GM13976 (cell line): ENCODE results near the gene SLC1A2.

Experiments used
- DNase-seq: peaks from one replicate; pipeline ENCODE4 v3.0.0; 2012; ENCODE audit warnings: low spot score
- in situ Hi-C: fragments of 300-500 bp; cut with MboI; formaldehyde crosslinking; loops from one replicate; pipeline ENCODE4 v1.12.0; 2022; ENCODE audit warnings: low sequenced_read_pairs, mixed read lengths, inconsistent platforms; ENCODE audit not compliant: unreplicated experiment
- TF ChIP-seq, protein P1 (sequence below): IDR thresholded peaks from 2 replicates; pipeline ENCODE4 v1.5.1; 2012; ENCODE audit warnings: borderline replicate concordance, mild to moderate bottlenecking; ENCODE audit not compliant: insufficient read depth; ENCODE audit errors: extremely low read depth, missing control alignments, control extremely low read depth

SLC1A2 gene

GRCh38 chr11:35381709-35382322 lies 37.5 kb downstream of the SLC1A2 start:
- in situ Hi-C loops = no loop called here
- no peak for DNase-seq
- TF ChIP-seq, protein P1, sequence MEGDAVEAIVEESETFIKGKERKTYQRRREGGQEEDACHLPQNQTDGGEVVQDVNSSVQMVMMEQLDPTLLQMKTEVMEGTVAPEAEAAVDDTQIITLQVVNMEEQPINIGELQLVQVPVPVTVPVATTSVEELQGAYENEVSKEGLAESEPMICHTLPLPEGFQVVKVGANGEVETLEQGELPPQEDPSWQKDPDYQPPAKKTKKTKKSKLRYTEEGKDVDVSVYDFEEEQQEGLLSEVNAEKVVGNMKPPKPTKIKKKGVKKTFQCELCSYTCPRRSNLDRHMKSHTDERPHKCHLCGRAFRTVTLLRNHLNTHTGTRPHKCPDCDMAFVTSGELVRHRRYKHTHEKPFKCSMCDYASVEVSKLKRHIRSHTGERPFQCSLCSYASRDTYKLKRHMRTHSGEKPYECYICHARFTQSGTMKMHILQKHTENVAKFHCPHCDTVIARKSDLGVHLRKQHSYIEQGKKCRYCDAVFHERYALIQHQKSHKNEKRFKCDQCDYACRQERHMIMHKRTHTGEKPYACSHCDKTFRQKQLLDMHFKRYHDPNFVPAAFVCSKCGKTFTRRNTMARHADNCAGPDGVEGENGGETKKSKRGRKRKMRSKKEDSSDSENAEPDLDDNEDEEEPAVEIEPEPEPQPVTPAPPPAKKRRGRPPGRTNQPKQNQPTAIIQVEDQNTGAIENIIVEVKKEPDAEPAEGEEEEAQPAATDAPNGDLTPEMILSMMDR = no peak

- no peak for DNase-seq
- in situ Hi-C loops = no loop called here
- TF ChIP-seq, protein P1 = no peak
These were observed 38.8 kb downstream of the SLC1A2 start for GRCh38 chr11:35380603-35381002.

DNA sequence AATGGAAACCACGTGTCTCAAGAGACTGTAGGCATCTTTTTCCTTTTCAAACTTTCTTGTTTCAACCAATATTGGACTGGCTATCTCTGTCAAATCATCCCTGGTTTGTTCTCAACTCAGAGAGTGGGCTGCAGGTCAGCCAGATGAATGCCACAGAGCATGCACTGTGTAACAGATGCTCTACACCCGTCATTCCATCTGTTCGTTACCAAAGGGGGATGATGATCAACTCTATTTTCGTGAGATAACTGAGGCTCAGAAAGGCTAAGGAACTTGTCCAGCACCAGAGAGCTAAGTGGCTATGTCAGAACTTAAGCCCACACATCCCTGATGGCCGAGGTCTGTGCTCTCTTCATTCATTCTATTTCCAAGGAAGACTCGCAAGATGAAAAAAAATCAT lies 42.1 kb downstream of the SLC1A2 start:
- in situ Hi-C loops = no loop called here
- TF ChIP-seq, protein P1 = no peak
- DNase-seq = no peak

DNA sequence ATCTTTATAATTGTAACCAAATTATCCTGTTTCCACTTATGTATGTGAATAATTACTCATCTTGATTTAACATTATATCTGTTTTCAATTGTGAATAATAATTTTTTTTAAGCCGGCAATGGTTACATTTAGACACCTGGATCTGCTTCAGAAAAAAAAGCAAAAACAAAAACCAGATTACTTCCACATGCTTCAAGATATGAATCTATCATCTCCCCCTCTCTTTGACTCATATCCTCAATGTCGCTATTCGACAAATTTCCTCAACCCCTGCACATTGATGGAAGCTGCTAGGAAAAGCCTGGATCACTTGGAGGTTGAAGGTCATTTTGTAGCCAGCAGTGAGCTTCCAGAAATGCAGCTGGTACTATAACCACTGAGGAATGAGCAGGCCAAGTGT lies 42.7 kb downstream of the SLC1A2 start:
- no peak for DNase-seq
- in situ Hi-C loops = no loop called here
- TF ChIP-seq, protein P1 = no peak

DNA sequence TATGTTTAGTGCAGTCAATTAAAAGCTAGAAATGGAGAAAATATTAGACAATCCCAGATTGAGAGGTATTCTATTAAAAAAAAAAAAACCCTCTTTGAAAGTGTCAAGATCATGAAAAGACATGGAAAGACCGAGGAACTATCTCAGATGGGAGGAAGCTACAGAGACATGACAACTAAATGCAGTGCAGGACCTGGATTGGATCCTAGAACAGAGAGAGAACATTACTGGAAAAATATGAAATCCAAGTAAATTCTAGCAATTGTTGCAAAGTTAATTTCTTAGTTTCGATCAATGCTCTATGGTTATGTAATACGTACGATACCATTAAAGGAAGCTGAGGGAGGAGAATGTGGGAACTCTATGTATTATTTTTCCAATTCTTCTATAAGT lies 43.2 kb downstream of the SLC1A2 start:
- DNase-seq = no peak
- TF ChIP-seq, protein P1 = no peak
- in situ Hi-C loops = no loop called here

- in situ Hi-C loops = no loop called here
- TF ChIP-seq, protein P1 = no peak
- DNase-seq = no peak
These were observed 43.8 kb downstream of the SLC1A2 start for GRCh38 chr11:35375332-35376117.
